ENCODE data around the gene ADGRG6.
"Not testable (repeated sequence)": the region's sequence is repeated elsewhere in the genome, so short reads cannot be mapped to it uniquely, and the experiment has no call there.

ADGRG6 gene

GRCh38 chr6:142301651-142302391 is at the start of gene ADGRG6:
ADGRG6 (plus strand) TSS chr6:142302007; CDS start chr6:142302330, 323 bp downstream.
- DNase-seq (ENCODE audit: low spot score): peak; percentile 40

GRCh38 chr6:142254513-142254912 is 47.3 kb upstream of the ADGRG6 start:
- DNase-seq (ENCODE audit: low spot score): no peak

GRCh38 chr6:142255785-142256184 is 46.0 kb upstream of the ADGRG6 start:
- DNase-seq (ENCODE audit: low spot score): no peak

- DNase-seq (ENCODE audit: low spot score): no peak
Observed at GRCh38 chr6:142258305-142258704, 43.5 kb upstream of the ADGRG6 start.

- no peak for DNase-seq (ENCODE audit: low spot score)
Observed at GRCh38 chr6:142258757-142259156, 43.0 kb upstream of the ADGRG6 start.

GRCh38 chr6:142260748-142261147 is 41.1 kb upstream of the ADGRG6 start:
- DNase-seq (ENCODE audit: low spot score): no peak

- DNase-seq (ENCODE audit: low spot score): no peak
Observed at GRCh38 chr6:142262231-142262630, 39.6 kb upstream of the ADGRG6 start.

- DNase-seq (ENCODE audit: low spot score): no peak
Observed at GRCh38 chr6:142265476-142265875, 36.3 kb upstream of the ADGRG6 start.

GRCh38 chr6:142266060-142266459 is 35.7 kb upstream of the ADGRG6 start:
- no peak for DNase-seq (ENCODE audit: low spot score)

- no peak for DNase-seq (ENCODE audit: low spot score)
Observed at GRCh38 chr6:142271476-142271875, 30.3 kb upstream of the ADGRG6 start.

- DNase-seq (ENCODE audit: low spot score): no peak
Observed at GRCh38 chr6:142274656-142275055, 27.2 kb upstream of the ADGRG6 start.

- DNase-seq (ENCODE audit: low spot score): no peak
Observed at GRCh38 chr6:142275236-142276006, 26.4 kb upstream of the ADGRG6 start.

GRCh38 chr6:142276256-142276655 is 25.6 kb upstream of the ADGRG6 start:
- no peak for DNase-seq (ENCODE audit: low spot score)

- no peak for DNase-seq (ENCODE audit: low spot score)
Observed at GRCh38 chr6:142279350-142280180, 22.2 kb upstream of the ADGRG6 start.

GRCh38 chr6:142280265-142280664 is 21.5 kb upstream of the ADGRG6 start:
- DNase-seq (ENCODE audit: low spot score): no peak

- DNase-seq (ENCODE audit: low spot score): no peak
Observed at GRCh38 chr6:142280927-142281326, 20.9 kb upstream of the ADGRG6 start.

GRCh38 chr6:142283138-142283537 is 18.7 kb upstream of the ADGRG6 start:
- DNase-seq (ENCODE audit: low spot score): not testable (repeated sequence)

- DNase-seq (ENCODE audit: low spot score): no peak
Observed at GRCh38 chr6:142284419-142284818, 17.4 kb upstream of the ADGRG6 start.

- no peak for DNase-seq (ENCODE audit: low spot score)
Observed at GRCh38 chr6:142285235-142286087, 16.3 kb upstream of the ADGRG6 start.

GRCh38 chr6:142286088-142286409 is 15.8 kb upstream of the ADGRG6 start:
- DNase-seq (ENCODE audit: low spot score): no peak

- DNase-seq (ENCODE audit: low spot score): no peak
Observed at GRCh38 chr6:142289687-142290086, 12.1 kb upstream of the ADGRG6 start.

GRCh38 chr6:142290851-142291250 is 11.0 kb upstream of the ADGRG6 start:
- DNase-seq (ENCODE audit: low spot score): no peak
